ENCODE measurements around the gene ATP1A1.

DNA sequence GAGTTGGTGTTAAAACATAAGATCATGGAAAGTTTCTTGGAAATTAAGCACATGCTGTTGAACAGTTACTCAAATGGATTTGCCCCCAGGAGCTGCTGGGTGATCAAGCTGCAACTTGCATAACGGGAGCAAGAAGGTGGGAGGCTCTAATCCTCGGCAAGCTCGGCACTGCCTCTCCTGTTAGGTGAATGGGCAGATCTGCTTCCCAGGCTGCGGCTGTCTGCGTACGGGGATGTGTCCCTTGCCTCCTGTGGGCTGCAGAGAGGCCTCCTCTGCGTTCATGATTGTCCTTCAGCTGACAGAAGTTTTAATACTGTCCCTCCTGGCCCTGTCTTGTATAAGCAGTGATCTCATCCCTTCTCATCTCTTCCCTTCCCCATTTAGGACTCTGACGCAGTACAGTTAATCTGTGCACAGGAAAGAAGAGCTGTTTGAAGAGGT is 36.7 kb downstream of the ATP1A1 start:
- TF ChIP-seq CTCF (IDR thresholded peaks at IDR 0.05; ENCODE audit: low read depth, low read length) (no peak), POLR2A (IDR thresholded peaks at IDR 0.05; ENCODE audit: extremely low read depth, insufficient read length) (no peak), MYC (IDR thresholded peaks at IDR 0.05; ENCODE audit: low read depth, low read length) (no peak)
- TF ChIP-seq, protein P1, sequence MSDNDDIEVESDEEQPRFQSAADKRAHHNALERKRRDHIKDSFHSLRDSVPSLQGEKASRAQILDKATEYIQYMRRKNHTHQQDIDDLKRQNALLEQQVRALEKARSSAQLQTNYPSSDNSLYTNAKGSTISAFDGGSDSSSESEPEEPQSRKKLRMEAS (IDR thresholded peaks at IDR 0.05; ENCODE audit: low read depth, low read length): no peak
